Stimulated activated CD4-positive, alpha-beta T cell treated with anti-CD3 and anti-CD28 coated beads, Interleukin-12 subunit alpha, Interleukin-12 subunit beta, amount 100 ng/mL, for 24 hours (primary cell): ENCODE measurements around the gene CAMKMT.

Experiments used
- DNase-seq, 2 experiments: peaks; one replicate each; pipeline ENCODE4 v3.0.0-alpha.2; 2020; ENCODE audit warnings: low read depth in 2 of 2

The CAMKMT gene

DNA sequence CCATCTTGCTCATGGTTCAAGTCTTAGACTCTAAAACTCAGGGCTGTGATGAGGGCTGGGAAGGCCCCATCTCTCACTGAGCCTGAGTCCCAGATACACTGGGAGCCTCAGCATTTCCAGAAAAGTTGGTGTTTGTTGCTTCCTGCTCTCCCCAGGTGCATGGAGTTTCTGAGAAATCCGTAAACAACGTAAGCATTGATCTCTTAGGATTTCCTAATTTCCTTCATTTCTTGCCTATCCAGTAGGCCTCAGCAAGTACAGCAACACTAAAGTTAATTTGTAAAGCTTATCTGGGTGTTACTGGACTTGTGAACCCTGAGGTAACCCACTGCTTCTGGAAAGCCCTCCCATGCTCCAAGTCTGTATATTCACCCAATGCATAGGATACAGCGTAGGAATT lies 380.3 kb downstream of the CAMKMT start:
- DNase-seq: no peak

DNA sequence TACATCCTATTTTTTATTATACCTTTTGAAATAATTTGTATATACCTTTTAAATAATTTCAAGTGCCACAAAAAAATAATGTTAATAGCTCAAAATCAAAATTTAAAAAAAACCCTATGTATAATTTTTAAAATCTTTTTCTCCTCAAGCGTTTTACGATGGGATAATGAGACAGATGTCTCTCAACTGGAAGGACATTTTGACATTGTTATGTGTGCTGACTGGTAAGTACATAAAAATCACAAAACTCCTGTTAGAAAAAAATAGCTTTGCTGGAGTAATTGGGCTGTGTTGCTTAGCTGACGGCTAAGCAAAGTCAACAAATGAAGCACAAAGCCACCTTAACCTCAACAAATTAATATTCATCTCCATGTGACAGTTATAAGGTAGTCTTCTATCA lies 381.7 kb downstream of the CAMKMT start:
- DNase-seq: no peak

DNA sequence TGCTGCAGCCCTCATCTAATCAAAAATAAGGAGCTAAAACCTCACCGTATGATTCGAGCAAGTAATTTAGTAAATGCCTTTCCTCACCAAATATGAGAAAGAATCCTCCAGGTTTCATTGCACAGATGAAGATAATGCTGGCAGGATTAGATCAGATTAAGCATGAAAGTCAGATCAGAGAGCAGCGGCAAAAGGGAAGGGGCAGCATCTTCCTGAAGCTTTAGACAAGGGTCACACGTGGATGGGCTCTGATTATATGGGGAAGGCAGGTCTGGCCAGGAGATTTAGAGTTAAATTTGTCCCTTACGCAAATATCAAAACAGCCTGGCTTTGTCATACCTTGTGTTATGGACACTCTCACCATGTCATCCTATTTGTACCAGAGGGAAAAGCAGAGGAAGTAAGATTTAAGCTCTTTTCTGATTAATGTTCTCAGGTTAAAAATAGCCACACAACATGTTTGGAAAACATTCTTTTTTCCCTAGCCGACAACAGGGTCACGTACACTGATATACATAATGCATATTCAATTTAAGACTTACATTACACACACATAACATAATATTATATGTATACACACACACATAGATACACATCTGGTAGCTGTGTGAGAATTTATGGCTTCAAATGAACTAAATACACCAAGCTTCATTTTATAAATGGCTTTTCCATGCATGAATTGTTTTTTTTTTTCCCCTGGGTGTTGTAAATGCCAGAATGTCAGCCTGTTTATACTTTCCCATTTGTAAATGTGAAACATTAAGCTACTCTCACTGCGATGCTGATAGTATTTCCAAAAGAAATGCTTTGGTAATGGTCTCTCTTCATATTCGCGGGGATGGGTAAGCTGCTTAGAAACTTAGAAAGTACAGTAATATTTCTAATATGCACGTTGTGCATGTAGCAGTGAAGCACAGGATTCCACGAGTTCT lies 383.5 kb downstream of the CAMKMT start:
- no peak for DNase-seq

DNA sequence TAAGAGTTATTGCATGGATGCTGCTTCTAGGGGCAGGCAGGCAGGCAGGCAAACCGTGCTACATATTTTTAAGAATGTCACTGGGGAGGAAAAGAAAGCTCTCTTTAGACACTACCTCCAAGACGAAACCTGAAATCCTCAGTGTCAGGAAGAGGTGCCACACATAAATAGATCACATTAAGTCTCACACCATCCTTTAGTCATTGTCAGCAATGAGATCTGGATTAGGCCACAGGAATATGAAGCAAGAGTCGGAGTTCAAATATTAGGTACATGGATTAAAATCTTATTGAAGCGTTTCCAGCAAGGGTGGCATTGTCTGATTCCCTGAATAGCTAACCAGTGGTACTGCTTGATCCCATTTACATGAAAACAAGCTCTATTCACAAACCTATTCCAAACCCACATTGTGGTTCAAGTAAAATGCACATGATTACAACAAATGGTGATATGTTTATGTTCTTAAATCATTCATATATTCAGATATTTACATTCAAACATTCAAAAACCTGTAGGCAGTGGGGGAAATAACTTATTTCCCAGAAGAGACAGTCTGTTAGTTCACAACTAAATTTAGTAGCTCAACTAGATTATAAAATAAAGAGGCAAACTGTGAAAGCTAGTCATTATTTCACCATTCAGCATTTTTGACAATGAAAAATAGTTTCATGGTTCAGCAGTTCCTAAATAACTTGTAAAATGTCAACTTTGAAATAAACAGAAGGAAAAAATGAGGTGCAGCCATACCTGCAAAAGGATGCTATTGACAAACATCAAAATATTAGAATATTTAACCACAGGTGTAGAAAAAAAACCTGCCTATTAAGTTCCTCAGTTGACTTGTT lies 384.4 kb downstream of the CAMKMT start:
- no peak for DNase-seq

DNA sequence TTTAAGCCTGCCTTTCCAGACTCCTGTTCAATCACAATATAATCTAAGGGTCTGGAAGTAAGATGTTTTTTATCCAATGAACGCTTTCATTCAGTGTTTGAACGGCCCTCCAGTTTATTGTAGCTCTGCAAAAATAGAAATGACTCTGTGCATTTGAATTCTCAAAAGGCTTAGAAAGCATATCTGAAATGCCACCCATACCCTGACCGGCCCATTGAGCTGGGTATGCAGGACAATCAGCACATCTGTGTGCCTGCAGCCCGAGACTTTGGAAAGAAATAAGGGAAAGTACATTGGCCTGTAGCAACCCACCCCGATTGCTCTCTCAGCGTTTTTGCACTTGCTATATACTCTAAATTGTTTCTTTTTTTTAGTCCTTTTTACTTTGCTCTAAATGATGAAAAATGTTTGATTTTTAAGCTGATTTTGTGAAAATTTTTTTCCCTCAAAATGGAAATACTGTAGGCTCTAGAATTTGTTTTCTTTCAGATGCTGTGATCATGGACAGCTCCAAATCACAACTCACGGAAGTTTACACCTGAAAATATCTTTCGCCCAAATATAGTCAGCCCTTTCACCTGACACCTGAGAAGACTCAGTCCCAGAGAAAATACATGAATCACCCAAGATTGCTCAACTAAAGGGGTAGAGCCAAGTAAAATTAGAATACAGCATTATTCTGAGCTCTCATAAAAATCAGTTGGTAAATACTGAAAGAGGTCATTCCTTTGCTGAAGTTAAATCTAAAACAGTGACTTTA lies 385.3 kb downstream of the CAMKMT start:
- no peak for DNase-seq

DNA sequence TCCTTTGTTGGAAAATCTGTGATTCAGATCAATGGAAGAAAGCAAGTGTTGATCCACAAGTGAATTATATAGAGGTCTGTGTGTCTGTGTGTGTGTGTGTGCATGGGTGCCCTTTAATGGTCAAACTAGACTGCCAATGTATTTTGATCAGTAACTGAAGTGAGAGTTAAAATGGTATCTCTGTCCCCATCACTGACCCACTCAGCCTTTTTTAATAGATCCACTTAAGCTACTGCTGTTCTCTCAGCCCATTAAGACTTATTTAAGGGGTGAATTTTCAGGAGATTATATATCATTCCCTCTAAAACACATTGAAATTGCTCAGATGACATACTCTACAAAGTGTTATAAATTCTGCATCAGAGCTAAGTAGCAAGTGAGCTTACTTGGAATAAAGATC lies 386.0 kb downstream of the CAMKMT start:
- no peak for DNase-seq

DNA sequence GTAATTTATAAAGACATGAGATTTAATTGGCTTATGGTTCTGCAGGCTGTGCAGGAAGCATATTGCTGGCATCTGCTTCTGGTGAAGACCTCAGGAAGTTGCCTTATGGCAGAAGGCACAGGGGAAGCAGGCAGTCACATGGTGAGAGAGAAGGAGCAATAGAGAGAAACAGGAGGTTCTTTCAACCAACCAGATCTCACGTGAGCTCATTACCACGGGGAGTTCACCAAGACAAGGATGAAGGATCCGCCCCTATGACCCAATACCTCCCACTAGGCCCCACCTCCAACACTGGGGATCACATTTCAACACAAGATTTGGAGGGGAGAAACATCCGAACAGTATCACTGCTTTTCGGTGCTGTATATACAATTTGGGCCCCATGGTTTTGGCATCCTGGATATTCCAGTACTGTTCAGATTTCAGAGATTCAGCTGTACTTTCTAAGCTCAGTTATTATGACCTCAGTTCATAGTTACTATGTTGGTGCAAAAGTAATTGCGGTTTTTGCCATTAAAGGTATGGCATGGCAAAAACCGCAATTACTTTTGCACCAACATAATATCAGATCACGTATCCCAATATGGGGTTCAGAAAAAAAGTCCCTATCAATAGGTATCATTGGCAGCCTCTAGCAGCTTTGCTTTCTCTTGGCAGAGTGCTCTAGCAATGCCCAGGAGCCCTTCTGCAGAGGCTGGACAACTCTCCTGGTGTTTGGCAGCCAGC lies 390.2 kb downstream of the CAMKMT start:
- DNase-seq: no peak

DNA sequence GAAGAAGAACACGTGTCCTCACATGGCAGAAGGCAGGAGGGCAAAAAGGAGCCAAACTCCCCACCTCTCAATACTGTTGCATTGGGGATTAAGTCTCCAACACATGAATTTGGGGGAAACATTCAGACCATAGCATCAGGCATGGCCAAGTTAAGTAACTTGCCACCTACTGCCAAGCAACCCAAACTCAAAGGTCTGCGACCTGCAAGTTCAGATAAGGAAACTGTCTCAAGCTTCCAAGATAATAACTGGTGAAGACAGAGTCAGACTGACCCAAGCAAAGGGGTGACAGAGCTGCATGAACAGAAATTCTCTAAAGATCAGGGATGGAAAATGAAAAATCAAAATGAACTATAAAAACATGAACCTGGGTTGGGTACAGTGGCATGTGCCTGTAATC lies 391.0 kb downstream of the CAMKMT start:
- DNase-seq: no peak

DNA sequence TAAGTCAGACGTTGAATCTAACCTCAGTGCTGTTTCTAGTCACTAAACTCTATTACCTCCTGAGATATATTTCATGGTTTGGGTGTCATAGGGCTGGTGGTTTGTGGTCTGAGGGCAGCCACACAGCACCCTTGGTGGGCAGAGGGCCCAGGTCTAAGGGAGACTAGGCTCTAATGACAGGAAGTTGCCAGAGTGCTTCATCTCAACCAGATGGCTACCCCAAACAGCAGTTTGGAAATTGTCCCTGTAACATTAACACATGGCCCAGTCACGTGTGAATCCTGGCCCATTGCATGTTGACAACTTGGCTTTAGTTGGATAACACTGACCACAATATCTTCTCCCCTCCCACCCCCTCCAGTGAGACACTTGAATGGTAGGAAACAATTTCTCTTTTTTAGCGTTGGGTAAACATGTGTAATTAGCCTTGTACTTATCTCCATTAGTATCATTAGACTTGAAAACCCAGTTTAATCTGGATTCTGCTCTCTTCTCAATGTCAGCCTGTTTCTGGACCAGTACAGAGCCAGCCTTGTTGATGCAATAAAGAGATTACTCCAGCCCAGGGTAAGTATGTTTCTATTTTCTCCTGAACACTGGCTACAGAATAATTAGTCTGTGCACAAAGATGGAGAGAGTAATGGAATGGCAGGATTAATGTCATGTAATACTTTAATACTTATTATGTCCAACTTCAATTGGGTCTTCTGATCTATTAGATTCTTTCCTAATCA lies 392.0 kb downstream of the CAMKMT start:
- no peak for DNase-seq

DNA sequence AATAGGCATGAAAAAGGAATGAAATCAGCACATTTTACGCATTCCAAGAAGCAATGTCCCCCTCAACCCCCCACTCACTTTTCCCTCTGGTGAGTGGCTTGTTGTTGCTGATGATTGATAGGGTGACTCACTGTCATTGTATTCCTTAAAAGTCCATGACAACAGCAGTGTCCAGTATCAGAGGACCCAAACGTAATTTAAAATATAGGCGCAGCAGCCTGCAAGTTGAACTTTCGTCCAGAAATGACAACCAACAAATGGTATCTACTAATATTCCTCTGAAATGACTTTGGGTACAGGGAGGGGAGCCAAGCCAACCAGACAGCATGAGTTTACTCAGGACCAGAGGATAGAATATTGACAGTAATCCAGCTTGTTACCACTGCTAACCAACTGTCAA lies 396.8 kb downstream of the CAMKMT start:
- DNase-seq: no peak

DNA sequence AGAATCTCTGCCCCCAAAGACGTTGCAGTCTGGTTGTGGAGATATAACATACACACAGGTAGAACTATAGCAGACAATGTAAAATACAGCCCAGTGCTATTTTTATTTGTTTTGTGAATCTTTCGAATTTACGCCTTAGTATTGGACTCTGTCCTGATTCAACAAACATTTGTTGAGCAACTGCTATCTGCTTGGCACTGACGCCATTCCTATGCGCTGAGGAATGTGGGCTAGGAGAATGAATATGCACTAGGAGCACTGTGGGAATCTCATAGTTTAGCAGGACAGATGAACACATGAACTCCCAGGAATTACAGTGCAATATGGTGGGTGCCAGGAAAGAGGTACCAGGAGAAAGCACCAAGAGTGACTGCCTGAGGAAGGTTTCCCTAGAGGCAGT lies 398.1 kb downstream of the CAMKMT start:
- DNase-seq: no peak

DNA sequence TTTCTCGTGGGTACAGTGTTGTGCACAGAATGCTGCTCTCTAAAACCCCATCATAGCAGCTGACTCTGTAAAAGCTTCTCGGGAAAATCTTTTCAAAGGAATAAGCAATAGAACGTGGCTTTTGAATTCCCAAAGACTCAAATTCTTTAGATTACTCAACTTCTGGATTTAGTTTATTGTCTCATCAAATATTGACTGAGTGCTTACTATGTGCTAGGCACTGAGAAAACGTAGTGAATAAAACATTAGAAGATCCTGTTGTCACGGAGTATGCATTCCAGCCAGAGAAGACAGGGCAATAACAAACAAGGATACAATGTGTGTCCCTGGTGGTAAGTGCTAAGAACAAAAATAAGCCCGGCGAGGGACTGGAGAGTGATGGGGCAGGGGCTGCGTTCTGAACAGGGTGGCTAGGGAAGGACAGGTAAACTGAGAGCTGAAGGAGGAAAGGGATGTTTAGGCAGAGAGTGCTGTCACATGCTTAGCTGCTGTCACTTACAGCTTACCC lies 401.6 kb downstream of the CAMKMT start:
- DNase-seq: no peak

DNA sequence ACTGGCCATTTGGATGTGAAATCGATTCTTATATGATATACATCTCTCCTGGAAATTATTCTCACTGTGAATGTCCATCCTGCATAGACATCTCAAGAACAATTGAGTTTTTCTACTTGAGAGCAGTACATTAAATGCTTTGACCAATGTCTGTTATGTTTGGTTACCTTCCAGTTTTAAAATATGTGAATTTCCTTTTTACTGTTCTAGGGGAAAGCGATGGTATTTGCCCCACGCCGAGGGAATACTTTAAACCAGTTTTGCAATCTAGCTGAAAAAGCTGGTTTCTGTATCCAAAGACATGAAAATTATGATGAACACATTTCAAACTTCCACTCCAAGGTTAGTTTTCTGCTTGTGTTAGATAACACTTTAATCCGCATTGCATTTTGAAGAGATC lies 404.5 kb downstream of the CAMKMT start:
- no peak for DNase-seq

DNA sequence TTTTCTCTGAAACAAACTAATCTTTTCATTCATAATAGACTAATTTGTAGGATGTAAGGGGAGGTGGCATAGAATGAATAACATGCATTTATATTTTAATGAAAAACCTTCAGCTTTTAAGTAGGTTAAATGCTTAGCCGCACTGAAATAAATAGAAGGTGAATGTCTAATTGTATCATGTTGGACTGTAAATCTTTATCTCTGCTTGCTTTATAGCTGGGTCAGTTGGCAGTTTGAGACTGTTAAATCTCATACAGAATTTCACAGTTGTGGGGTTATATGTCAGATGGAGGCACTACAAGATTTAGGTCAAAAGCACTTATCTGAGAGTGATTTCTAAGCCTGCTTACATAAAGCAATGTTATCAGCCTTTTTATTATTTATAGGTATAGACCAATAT lies 405.0 kb downstream of the CAMKMT start:
- no peak for DNase-seq

DNA sequence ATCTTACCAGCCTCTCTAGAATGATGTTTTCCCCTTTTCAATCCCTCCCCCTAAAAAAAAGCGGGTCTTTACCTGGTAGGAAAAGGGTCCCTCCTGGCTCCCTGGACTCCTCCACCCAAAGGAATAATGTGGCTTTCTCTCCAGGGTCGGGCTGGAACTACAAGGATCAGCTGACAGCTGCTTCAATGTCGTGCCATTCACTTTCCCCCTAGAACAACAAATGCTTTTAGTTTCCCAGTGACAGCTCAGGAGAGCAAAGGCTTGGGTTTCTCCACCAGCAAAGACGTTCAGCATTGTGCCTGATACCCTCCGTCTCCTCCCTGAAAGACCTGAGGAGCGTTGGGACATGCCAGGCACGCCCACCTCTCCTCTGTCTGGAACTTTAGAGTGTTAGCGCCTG lies 405.9 kb downstream of the CAMKMT start:
- DNase-seq: no peak

DNA sequence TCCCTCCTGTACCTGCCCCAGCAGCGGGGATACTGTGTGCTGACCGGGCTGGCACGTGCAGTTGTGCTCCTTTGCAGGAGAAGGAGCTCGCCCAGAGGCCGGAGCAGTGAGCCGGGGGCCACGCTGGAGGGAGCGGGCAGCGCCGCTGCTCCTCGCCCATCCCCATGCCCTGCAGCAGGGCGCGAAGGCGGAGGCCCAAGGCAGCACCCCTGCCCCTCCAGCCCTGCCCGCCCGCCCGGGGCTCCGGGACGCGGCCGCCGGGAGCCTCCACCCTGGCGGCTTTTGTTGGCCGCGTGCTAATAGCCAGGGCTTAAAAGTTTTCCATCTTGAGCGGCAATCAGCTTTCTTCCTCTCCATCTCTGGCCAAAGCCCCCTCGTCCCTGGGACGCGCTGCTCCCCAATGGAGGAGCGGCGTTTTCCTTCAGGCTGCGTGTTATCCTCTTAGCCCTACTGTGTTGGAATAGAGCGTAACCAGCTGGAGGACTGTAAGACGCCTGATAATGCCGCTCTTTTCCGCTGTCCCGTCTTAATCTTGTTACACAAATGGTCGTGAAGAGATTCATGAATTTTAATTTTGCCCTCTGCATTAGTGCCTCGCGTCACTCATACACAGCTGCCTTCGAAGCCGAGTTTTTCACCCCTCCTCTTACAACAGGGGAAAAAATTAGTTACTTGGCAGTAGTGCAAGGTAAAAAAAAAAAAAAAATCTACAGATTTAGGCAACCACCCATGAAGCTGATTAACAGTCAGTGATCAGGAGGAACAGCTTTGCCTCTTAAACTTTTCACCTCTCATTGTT lies 406.9 kb downstream of the CAMKMT start:
- no peak for DNase-seq

DNA sequence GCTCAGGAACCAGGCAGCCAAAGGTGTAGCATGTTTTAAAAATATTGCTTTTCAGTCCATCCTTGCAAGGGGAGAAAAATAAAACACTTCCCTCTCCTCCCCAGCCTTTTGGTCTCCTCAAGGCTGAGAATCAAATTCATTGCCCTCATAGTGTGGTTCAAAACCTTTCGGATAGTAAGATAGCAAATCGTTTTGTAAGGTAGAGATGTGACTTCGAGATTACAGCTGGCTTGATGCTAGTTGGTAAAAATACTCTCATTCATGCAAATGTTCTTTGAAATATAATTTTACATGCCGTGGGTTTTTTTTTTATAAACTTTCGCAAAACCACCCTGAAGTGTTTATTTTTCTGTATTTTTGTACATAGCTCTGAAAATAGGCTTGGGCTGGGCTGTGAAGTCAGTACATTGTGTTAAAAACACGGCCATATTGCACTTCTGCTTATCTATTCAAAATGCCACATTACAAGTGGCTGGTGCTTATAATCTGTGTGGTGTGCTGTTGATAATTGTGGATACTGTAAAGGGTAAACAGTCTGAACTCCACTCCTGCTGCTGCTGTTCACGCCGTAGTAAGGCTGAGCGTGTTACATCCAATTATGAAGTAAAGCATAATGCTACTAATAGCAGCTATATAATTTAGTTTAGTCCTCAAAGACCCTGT lies 407.7 kb downstream of the CAMKMT start:
- DNase-seq: no peak

DNA sequence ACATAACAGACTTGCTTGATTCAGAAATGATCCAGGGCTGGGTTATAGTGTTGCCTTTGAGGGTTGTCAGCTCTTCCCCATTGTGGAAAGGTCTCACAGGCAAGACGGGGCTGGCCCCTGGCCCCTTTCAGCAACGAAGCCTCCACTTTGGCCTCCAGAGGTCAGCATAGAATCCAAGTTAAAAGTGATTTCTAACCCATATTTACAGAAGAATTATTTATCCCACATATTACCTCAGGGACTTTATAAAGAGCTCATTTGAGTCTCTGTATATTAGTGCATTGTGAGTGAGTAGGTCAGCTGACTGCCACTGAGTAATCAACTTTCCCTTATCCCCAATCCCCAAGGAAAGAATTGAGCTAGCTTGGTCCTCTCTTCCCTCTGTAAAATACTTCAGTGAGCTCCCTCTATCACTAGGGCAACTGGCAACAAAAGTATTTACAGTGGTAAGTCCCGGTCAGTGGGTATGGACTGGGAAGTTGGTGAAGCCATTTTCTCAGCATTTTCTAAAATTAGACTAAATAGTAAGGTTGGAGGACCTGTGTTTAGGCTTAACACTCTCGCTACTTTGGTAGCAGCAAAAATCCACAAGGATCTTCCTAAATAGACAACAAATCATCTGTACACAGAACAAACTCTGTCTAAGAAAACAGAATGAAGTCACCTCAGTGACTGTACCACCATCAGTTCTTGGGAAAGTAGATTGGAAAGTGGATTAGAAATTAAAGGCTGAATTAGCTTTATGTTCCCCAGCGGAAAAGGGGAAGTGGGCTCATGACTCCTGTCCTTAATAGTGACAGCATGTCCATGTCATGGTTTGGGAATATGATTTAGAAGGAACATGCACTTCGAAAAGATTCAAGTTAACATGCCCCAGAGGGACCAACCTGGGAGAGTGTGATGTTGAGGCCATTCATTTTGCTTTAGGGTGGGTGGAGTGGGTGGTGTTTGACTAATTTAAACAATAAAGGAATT lies 408.8 kb downstream of the CAMKMT start:
- no peak for DNase-seq
